ENCODE measurements around the gene CLK2.

DNA sequence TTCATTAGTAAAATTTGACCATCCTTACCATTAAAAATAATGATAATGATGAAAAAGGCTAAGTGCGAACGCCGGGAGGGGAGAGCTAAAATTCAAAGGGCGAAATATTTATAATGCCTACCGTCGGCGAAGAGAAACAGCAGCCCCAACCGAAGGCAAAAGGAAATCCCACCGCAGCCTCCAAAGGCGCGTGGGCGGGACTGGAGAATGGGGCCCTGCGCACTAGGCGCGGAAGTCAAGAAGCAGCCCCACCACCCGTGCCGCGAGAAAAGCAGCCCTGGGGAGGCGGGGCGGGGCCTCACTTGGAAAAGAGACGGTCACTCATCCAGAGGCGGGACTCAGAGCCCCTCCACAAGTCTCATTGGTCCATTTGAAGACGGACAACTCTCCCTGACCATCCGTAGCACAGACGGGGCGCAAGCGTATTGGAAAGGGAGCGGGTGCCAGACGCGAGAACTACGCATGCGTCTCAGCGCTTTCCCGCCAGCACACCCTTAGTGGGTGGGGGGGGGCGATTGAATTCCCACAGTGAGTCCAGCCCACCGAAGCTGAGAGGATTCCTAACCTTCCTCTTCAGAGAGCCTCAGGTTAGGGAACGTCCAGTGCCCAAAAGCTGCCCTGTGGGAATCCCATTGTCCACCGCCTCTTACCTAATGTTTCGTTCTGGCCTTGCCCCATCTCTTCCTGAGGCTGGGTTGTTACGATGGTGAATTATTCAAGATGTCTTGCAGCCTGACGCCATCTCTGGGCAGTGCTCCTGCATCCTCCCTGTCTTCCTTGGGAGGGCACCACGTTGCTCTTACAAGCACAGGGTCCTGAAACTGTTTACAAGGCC lies 45.8 kb downstream of the CLK2 start:
- TF ChIP-seq CTCF (IDR thresholded peaks at IDR 0.05), result no peak
- peak; percentile 42 to 46 for TF ChIP-seq POLR2A (IDR thresholded peaks at IDR 0.05)
- TF ChIP-seq POLR2AphosphoS5 (IDR thresholded peaks at IDR 0.05), result peak; percentile 69 to 87 (median 80)
- no peak for TF ChIP-seq EP300 (IDR thresholded peaks at IDR 0.05)
